GM19455 (cell line): ENCODE measurements around the gene TSPYL4.
"Not testable (repeated sequence)": the region's sequence is repeated elsewhere in the genome, so short reads cannot be mapped to it uniquely, and the experiment has no call there.

ENCODE experiments used
- ATAC-seq: cut with Tn5 transposase; IDR thresholded peaks from one replicate; pipeline ENCODE4 v1.9.1; 2021; ENCODE audit not compliant: unreplicated experiment

The TSPYL4 gene

DNA sequence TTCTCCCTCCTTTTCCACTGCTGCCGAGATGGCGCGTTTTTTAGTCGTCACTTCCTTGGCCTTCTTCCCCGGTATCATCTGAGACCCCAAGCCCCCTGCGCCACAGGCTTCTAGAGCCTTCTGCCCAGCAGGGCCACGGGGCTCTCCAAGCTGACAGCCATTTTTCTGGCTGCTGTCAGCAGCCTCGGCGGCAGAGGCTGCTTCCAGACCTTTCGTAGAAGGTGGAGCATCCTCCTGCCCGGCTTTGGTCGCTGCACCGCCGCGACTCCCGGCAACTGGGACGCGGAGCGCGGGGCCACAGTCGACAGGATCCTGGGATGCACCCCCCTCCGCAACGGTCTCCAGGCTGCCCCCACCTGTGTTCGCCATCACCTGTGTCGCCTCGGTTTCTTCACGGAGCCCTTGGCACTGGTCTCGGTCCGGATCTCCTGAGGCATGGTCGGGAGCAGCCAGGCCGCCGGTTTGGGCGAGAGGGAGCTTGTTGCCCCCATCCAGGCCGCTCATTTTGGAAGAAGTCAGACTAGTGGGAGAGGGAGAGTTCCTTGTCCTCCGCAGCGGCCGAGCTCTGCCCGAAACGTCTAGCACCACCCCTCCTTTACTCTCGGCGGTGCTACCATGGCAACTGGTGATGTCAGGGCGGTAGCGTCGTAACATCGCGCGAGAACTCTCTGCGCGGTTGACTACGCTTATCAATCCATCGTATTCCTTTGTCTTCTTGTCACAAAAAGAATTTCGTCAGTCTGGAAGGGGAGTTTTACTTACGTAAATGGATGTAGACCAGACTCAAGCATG, at the start of gene TSPYL4:
TSS of gene TSPYL4 (minus strand) at position 571 of the 792 bp plus-strand sequence. CDS start at position 504, 67 bp downstream.
- peak; percentile 100 for ATAC-seq

DNA sequence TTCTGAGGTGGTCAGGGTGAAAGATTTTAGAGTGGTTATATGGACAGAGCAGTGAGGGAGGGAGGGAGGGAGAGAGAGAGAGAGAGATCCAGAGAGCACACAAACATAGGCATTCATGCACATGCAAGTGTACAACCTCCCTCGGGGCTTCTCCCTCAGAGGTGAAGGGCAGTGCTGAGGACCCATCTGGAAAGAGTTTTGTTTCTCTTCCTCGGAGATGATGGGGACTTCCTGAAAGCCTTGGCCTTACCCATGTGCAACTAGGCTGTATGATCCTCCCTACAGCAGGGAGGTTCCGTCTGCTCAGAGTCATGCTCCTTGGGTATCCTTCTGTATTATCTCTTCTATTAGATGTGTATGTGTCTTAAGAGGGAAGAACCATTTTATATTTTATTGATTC, 47.2 kb upstream of the TSPYL4 start:
- ATAC-seq = no peak

DNA sequence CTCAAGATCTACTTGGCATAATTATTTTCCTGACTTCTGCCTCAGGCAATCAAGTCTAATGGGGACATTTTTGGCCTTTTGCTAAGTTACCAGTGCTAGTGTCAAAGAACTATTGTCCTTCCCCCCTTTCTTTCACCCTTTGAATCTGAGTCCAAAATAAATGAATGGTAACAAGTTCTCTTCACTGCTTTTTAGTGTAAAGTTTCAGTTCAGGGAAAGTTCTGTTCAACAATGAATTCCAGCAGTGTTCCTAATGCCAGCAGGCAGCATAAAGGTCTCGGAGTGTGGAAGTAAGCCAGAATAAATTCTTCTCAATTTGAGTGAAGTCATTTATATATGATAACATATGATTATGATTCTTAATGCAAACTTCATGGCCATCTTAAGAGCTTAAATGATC, 46.7 kb upstream of the TSPYL4 start:
- no peak for ATAC-seq

DNA sequence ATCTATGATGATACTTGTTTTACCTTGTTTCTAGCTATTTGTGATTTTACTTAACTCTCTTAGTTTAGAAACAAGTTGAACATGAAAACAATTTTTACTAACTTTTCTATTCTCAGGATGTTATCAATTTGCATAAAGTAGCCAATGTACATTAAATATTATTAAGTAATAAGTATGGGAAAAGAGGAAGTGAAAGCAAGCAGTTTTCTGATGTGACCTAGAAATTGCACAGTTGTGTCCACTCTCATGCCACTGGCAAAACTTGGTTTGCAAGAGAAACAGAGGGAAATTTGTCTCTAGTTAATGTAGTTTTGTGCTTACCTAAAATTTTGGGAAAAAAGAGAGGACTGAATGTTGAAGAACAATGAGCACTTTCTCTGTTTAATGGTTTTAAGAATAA, 45.1 kb upstream of the TSPYL4 start:
- ATAC-seq = no peak

DNA sequence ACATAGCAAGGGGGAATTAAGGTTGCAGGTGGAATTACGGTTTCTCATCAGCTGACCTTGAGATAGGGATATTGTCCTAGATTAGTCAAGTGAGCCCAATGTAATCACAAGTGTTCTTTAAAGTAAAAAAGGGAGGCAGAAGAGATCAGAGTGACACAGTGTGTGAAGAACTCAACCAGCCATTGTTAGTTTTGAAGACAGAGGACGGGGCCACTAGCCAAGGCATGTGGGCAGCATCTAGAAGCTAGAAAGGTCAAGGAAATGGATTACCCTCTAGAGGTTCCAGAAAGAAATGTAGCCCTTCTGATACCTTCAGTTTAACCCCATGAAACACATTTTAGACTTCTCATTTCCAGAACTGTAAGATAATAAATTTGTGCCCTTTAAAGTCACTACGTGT, 44.4 kb upstream of the TSPYL4 start:
- no peak for ATAC-seq

DNA sequence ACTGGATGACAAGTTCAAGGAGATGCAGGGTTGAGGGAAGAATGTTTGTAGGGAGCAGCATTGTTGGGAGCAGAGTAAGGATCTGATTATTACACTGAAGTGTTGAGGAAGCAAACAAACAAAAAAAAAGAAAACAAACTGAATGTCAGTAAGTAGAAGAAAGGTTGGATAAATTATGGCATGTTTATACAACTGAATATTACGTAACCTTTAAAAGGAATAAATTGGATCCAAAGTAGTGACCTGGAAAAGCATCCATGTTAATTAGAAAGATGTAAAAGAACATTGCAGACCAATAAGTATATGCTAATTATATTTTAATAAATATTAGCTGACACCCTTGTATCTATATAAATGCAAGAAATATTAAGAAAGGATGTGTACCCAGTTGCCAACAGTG, 38.7 kb upstream of the TSPYL4 start:
- no peak for ATAC-seq

DNA sequence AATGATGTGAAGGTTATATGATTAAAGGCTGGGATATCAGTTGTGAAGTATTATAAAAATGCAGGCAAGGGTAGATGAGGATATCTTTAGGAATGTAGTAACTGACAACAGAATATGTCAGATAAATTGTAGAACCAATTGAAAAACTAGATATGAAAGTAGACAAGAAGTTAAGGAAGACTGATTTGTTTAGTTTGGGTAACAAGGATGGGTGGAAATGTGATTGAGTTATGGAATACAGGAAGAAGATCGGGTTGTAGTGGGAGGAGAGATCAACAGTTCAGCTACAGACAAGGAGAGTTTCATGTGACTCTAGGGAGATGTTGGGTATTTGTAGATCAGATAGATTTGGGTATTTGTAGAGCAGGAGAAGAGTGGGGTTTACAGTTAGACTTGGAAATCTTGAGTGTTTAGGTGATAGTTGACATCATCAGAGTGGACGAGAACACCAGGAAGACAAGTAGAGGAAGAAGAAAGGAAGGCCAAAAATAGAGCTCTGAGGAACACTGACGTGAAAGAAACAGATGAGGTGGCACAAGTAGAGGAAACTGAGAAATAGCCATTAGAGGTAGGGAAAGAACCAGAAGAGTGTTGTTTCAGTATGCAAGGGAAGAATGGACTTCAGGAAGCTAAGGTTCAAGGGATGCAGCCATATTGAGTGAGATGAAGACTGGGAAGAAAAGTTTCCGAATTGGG, 38.0 kb upstream of the TSPYL4 start:
- ATAC-seq = no peak

DNA sequence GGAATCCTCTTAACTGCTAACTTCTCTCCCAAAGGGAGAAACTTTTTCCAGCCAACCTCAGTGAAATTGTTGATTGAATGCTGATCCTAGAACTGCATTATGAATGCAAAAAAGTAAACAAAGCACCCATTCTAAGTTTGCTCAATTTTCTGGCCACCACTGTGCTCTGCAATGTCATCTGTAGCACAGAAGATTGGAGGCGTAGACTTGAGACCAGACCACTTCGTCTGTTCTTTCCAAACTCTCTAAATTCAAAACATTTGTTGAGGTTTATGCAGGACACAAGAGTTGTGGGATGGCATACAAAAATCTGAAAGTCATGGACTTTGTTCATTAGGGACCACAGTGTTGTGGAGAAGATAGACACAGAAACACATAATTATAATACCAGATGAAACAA, 36.9 kb upstream of the TSPYL4 start:
- no peak for ATAC-seq

DNA sequence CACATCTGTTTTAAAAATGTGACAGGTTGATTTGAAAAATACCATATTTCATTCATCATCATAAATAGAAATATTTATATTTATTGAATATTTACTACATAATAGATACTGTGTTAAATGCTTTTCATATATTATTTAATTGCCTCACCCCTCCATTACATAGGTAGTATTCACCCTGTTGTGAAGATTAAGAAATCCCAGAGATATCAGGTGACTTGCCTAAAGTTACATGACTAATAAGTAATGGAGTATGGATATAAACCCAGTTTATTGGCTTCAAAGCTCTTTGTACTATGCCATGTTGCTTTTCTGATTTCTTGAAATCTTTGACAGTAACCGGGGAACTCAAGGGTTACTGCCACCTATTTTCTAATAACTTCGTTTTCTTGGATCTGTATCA, 36.0 kb upstream of the TSPYL4 start:
- no peak for ATAC-seq

DNA sequence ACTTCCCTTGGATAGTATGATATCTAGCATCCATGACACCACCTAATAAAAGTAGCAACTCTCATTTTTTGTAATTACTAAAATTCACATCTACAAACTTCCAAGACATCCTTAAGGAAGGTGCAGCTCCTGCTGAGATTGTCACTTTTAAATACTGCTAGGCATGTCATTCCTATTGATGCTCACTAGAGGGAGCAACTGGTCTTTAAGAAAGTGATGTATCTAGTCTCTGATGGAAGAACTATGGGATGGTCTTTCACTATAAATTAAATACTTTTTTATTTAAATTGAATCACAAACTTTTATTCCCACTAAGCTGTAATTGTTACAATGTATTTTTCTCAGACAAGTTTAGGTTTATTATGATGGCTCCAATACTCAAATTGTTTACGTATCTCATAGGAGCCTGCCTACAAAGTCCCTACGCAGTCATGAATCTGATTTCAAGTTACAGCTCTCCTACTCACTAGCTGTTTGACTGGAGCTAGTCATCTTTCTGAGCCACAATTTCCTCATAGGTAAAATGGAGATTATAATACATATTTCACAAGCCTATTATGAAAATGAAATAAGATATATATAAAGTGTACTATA, 33.9 kb upstream of the TSPYL4 start:
- ATAC-seq = peak; percentile 53

DNA sequence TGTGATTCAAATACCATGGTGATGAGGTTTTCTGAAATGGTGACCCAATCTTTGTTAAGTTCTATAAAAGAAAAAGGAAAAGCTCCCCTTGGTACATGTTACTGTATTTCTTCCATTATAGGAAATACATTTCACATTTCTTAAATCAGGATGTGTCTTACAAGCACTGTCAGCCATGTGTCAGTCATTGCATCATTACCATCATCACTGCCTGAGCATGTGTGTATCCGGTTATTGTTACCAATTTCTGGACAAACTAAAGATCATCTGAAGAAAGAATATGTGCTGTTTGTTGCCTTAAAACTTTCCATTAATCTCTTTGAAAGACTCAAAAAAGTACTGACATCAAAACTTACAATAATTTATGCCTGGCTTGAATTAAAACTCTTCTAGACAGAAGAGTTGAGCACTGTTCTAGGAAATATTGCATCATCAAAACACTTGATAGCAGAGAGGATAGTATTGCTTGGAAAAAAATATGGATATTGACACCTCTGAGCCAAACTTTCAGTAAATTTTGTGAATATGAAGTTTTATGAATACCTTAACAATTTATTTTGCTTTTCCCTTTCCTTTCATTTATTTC, 33.0 kb upstream of the TSPYL4 start:
- ATAC-seq = no peak

DNA sequence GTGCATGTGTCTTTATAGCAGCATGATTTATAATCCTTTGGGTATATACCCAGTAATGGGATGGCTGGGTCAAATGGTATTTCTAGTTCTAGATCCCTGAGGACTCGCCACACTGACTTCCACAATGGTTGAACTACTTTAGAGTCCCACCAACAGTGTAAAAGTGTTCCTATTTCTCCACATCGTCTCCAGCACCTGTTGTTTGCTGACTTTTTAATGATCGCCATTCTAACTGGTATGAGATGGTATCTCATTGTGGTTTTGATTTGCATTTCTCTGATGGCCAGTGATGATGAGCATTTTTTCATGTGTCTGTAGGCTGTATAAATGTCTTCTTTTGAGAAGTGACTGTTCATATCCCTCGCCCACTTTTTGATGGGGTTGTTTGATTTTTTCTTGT, 31.1 kb upstream of the TSPYL4 start:
- not testable (repeated sequence) for ATAC-seq

DNA sequence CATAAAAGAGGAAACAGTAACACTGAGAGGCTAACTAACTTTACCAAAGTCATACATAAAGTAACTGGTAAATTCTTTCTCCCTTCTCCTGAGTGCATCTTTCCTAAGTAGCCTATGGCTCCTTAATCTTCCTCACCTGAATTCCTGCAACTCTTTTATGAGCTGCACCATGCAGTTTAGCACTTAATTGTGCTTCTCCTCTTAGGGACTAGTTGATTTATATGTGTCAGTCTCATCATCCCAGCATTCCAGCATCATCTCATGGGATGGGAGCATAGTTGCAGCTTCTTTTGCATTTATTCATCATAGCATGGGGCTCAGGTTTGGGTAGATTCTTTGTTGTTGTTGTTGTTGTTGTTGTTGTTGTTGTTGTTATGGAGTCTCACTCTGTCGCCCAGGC, 29.3 kb upstream of the TSPYL4 start:
- ATAC-seq = no peak

DNA sequence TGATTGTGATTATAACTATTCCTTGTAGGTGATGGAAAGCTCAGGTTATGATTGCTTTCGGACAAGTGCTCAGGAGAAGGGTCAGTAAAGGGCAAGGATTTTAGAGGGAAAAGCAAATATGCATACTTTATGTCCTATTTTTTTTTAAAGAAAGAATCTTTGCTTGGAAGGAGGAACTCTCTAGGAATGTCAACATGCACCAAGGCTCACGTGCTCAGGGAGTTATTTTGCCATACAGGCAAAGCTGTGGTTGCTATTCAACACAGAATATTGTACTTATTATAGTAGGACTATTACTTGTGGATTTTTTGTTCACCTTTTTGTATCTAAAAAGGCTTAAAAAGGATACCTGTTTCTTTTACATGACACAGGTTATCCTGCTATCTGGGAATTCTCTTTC, 28.8 kb upstream of the TSPYL4 start:
- no peak for ATAC-seq

DNA sequence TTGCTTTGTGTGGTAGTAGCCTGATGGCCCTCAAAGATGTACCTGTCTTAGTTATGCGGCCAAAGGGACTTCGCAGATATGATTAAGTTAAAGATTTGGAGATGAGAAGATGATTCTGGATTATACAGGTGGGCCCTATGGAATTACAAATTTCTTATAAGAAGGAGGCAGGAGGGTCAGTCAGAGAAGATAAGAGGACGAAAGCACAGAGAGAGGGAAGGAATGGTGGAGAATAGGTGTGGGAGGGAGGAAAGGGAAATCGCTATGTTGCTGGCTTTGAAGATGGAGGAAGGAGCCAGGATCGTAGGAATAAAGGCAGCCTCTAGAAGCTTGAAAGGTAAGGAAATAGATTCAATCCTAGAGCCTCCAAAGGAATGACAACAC, 27.1 kb upstream of the TSPYL4 start:
- ATAC-seq = no peak

DNA sequence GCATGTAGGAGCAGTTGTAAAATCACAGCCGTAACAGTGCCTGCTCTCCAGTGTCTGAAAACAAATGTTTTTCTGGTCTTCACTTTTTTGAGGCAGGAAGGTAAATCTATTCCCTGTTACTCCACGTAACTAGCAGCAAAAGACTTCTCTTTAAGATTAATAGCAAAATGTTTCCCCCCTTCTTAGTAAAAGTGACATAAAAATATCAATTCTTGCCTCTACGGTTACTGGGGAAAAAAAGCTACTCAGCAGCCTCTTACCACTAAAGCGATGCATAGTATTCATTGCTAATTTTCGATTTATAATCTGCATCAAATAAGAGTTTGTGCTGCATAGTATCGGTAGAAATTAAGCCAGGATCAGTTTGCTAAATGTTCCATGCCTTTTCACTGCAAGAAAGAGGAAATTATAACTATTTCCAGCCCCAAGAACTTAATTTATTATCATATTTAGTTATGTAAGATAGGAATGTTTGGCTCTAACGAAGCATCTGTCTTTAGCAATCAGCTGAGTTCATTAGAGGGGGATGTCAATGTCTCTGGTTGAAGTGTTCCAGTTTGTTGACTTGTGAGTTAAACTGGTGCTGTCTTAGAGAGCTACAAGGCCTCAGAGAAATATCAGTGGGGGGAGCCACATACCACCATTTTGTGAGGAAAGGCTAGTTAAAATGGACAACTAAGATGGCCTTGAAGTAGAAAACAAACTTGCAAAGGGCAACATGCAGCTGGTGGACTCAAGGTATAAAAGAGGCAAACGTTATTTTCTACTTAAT, 26.5 kb upstream of the TSPYL4 start:
- no peak for ATAC-seq

DNA sequence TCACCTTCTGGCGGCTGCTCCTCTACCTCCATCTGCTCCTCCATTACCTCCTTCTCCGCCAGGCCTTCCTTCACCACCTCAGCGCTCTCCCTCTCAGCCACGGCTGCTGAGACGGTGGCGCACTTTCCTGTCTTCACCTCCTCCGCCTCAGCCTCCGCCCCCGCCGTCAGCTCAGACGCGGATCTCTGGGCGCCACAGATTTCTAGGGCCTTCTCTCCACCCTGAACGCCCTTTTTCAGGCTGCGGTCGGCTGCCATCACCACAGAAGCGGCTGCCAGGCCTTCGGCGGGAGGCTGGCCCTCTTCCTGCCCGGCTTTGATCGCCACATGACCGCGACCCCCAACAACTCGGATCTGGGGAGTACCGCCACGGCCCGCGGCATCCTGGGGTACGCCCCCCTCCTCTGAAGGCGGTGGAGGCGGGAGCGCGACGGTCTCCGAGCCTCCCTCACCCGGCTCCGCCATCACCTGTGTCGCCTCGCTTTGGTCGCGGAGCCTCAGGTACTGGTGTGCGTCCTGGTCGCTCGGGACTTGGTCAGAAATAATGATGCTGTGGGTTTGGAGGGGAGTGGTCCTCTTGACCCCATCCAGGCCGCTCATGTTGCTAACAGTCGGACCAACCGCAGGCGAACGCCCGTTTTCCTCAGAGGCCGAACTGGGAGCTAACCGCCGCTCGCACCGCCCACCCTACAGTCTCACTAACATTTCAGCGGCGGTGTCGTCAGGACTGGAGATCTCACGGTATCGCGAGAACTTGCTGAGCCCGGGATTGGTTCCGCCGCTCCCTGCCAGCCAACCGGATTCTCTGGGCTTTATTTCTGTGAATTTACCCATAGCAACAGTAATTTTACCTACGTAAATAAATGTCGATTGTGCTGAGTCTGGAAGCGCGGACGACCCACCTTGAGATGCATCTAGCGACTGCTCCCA, 25.6 kb upstream of the TSPYL4 start, which contains the start of gene TSPYL1:
TSS of gene TSPYL1 (minus strand) at position 699 of the 929 bp plus-strand sequence. CDS start at position 599, 100 bp downstream.
- ATAC-seq = peak; percentile 96

DNA sequence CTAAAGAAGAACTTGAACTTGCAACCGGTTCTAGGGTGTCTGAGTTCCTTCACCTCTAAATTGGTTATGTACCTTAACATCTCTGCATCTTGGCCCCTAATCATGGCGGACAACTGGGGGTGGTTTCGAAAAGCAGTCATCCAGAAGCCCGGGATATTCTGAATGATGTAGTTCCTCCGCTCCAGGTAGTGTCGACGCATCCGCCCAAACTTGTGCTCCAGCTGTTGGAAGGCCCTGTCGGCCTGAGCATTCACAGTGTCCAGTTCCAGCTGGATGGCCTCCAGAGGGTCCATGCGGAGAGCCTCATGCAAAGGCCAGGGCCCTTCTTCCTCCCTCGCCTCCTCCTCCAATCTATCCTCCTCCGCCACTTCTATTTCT, 25.0 kb upstream of the TSPYL4 start:
- ATAC-seq = no peak

DNA sequence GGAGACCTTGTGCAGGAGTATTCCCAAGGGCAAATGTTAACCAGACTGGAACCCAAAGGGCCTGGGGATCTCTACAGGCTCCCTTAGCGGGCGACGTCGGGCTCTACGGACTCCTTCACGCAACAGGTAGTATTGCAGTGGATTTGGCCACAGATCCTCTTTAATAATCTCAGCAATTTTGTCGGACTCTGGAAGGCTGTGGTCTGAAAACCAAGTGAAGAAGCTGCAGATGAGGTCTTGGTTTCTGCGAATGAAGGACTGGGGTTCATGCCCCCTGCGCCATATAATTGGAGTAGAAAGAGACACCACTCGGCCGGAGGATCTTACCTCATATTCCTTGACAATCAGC, 24.6 kb upstream of the TSPYL4 start:
- ATAC-seq = no peak

DNA sequence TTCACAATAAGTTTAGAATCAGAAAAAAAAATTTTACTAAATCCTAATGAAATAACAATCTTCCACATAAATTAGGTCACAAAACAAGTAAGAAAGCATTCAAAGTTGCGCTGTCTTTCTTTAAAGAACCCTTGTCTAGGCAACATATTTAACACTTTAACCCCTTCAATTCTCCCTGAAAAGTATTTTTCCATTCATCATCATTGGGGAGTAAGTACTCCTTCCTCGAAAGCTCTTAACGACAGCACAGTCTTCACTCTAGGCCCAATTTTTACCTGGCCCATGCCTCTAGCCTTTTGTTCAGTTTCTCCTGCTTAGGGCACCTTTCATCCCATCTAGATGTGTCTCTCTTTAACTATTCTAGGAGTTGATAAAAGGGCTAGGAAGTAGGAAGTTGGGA, 23.2 kb upstream of the TSPYL4 start:
- ATAC-seq = no peak
